Liver (tissue), 9 donors: ENCODE data around the gene RUNX1. TPM values are rescaled to one million over a fixed set of nuclear protein-coding genes. Genes with fewer than 3 reads are reported as not detected.

Source experiments
- DNase-seq: peaks from one replicate; pipeline ENCODE4 v3.0.0-alpha.2; 2017; ENCODE audit warnings: low spot score
- H3K27ac ChIP-seq, 2 donors: one replicate each; pipeline ENCODE4 v1.7.0; 2013; ENCODE audit warnings: inconsistent platforms in 2 of 2, low read length in 2 of 2, control low read depth in 1 of 2, low read depth in 1 of 2, mild to moderate bottlenecking in 1 of 2
- H3K27me3 ChIP-seq, 4 donors: one replicate each; pipeline versions ENCODE4 v1.6.1 to v1.7.0; 2013; ENCODE audit warnings: low read length in 3 of 4, inconsistent platforms in 1 of 4, mild to moderate bottlenecking in 1 of 4, moderate library complexity in 1 of 4; ENCODE audit not compliant: control insufficient read depth in 4 of 4, insufficient read depth in 4 of 4
- H3K36me3 ChIP-seq, 4 donors: one replicate each; pipeline versions ENCODE4 v1.6.1 to v1.7.0; 2013; ENCODE audit warnings: low read length in 3 of 4, mild to moderate bottlenecking in 3 of 4, low read depth in 1 of 4, moderate library complexity in 1 of 4; ENCODE audit not compliant: control insufficient read depth in 4 of 4, insufficient read depth in 3 of 4
- H3K4me1 ChIP-seq, 4 donors: one replicate each; pipeline versions ENCODE4 v1.6.1 to v1.7.0; 2013; ENCODE audit warnings: low read length in 3 of 4, mild to moderate bottlenecking in 3 of 4, moderate library complexity in 1 of 4; ENCODE audit not compliant: control insufficient read depth in 4 of 4, insufficient read depth in 4 of 4
- H3K4me3 ChIP-seq, 3 donors: one replicate each; pipeline versions ENCODE4 v1.6.1 to v1.7.0; 2013; ENCODE audit warnings: low read length in 3 of 3, control low read depth in 1 of 3, low read depth in 1 of 3, mild to moderate bottlenecking in 1 of 3
- H3K9ac ChIP-seq, 2 donors: one replicate each; pipeline ENCODE4 v1.7.0; 2013; ENCODE audit warnings: low read length in 2 of 2, mild to moderate bottlenecking in 2 of 2, moderate library complexity in 2 of 2, control low read depth in 1 of 2, low read depth in 1 of 2
- H3K9me3 ChIP-seq, 4 donors: one replicate each; pipeline versions ENCODE4 v1.6.1 to v1.7.0; 2013; ENCODE audit warnings: low read length in 3 of 4; ENCODE audit not compliant: control insufficient read depth in 4 of 4
- ATF3 ChIP-seq: IDR thresholded peaks from 2 replicates; pipeline ENCODE4 v1.6.1; 2016; ENCODE audit warnings: antibody characterized with exemption
- CTCF ChIP-seq: fragments of 150-350 bp; IDR thresholded peaks from 2 replicates; pipeline ENCODE4 v1.5.1; 2017; ENCODE audit warnings: improper control_type of control experiment, low read depth, low read length; ENCODE audit not compliant: missing input control
- EGR1 ChIP-seq, 2 donors: IDR thresholded peaks; 2 replicates each; pipeline ENCODE4 v1.6.1; 2016 to 2018; ENCODE audit warnings: antibody characterized with exemption in 2 of 2, low read depth in 2 of 2
- FOXA1 ChIP-seq: IDR thresholded peaks from 2 replicates; pipeline ENCODE4 v1.6.1; 2016; ENCODE audit warnings: antibody characterized with exemption
- FOXA2 ChIP-seq: IDR thresholded peaks from 2 replicates; pipeline ENCODE4 v1.6.1; 2016; ENCODE audit warnings: antibody characterized with exemption
- GABPA ChIP-seq, 2 donors: IDR thresholded peaks in 1 of 2; conservative IDR thresholded peaks in 1 of 2; 2 replicates each; pipeline ENCODE4 v1.6.1; 2016; ENCODE audit warnings: antibody characterized with exemption in 2 of 2, mild to moderate bottlenecking in 1 of 2, moderate library complexity in 1 of 2
- HNF4A ChIP-seq, 2 donors: conservative IDR thresholded peaks; 2 replicates each; pipeline ENCODE4 v1.6.1; 2016; ENCODE audit warnings: antibody characterized with exemption in 2 of 2, mild to moderate bottlenecking in 2 of 2
- HNF4G ChIP-seq: IDR thresholded peaks from 2 replicates; pipeline ENCODE4 v1.6.1; 2016; ENCODE audit warnings: antibody characterized with exemption
- JUND ChIP-seq, 2 donors: IDR thresholded peaks; 2 replicates each; pipeline ENCODE4 v1.6.1; 2016; ENCODE audit warnings: antibody characterized with exemption in 2 of 2
- MAX ChIP-seq: IDR thresholded peaks from 2 replicates; pipeline ENCODE4 v1.6.1; 2016; ENCODE audit warnings: antibody characterized with exemption
- NR2F2 ChIP-seq: IDR thresholded peaks from 2 replicates; pipeline ENCODE4 v1.6.1; 2016; ENCODE audit warnings: antibody characterized with exemption
- RAD21 ChIP-seq, 2 donors: IDR thresholded peaks; 2 replicates each; pipeline ENCODE4 v1.6.1; 2016; ENCODE audit warnings: antibody characterized with exemption in 2 of 2, mild to moderate bottlenecking in 2 of 2
- REST ChIP-seq: IDR thresholded peaks from 2 replicates; pipeline ENCODE4 v1.6.1; 2016; ENCODE audit warnings: antibody characterized with exemption, mild to moderate bottlenecking
- RXRA ChIP-seq, 2 donors: IDR thresholded peaks; 2 replicates each; pipeline ENCODE4 v1.6.1; 2017 to 2018; ENCODE audit warnings: antibody characterized with exemption in 2 of 2, mild to moderate bottlenecking in 1 of 2
- SP1 ChIP-seq: IDR thresholded peaks from 2 replicates; pipeline ENCODE4 v1.6.1; 2018; ENCODE audit warnings: antibody characterized with exemption, mild to moderate bottlenecking
- TAF1 ChIP-seq: conservative IDR thresholded peaks from 2 replicates; pipeline ENCODE4 v1.6.1; 2016; ENCODE audit warnings: antibody characterized with exemption, mild to moderate bottlenecking
- YY1 ChIP-seq: IDR thresholded peaks from 2 replicates; pipeline ENCODE4 v1.6.1; 2016; ENCODE audit warnings: antibody characterized with exemption, mild to moderate bottlenecking
- ZBTB33 ChIP-seq: IDR thresholded peaks from 2 replicates; pipeline ENCODE4 v1.6.1; 2016; ENCODE audit warnings: antibody characterized with exemption
- WGBS: extraction: QIAGEN DNeasy Blood & Tissue Kit; methylation state at CpG from one replicate; pipeline ENCODE4 v1.1.7; 2013; 5-methylcytosine and 5-hydroxymethylcytosine counted together
- polyA plus RNA-seq, 2 donors: library from polyadenylated mRNA; stranded (reverse) in 1 of 2; unstranded in 1 of 2; fragments of 200-250 nt in 1 of 2; fragments of >200 nt in 1 of 2; fragmentation: Nextera tagmentation in 1 of 2; extraction: Ambion mirVana in 1 of 2; gene quantifications; one replicate each; pipeline versions ENCODE4 v1.2.1 to v1.2.3, GENCODE V29; 2013 to 2015
- total RNA-seq, 2 donors: library from RNA; depleted of rRNA; stranded (reverse); fragments of >200 nt; gene quantifications; one replicate each; pipeline ENCODE4 v1.2.3, GENCODE V29; 2014
- donor health status: healthy.
- donor health status: healthy.
- donor health status: healthy.
- donor health status: healthy.
- donor health status: healthy.

RUNX1 gene
- total and polyA plus RNA-seq, 4 donors, result 0.98 to 7.2 (median 3.1) TPM

GRCh38 chr21:35041881-35042280, 7.2 kb downstream of the RUNX1 start:
- no peak for DNase-seq
- Histone ChIP-seq H3K27me3 (no peaks in the 10 kb centered on the region), H3K9me3 (no peaks in the 10 kb centered on the region), H3K9ac (no peak overlapping the region), H3K4me3 (no peak overlapping the region), H3K27ac (no peak overlapping the region), H3K4me1 (peaks cover 0 to 6% (median 5%) of the 10 kb centered on the region in 4 donors), H3K36me3 (no peaks in the 10 kb centered on the region)
- 89% methylated on average over 4 of the region's 4 CpGs for WGBS
- TF ChIP-seq TAF1 (no peak), GABPA (IDR thresholded peaks at IDR 0.05 in 1 of 2, conservative IDR thresholded peaks at IDR 0.05 in 1 of 2) (no peak), FOXA1 (no peak), HNF4A (conservative IDR thresholded peaks at IDR 0.05) (no peak), RAD21 (IDR thresholded peaks at IDR 0.05) (no peak), ZBTB33 (no peak), EGR1 (IDR thresholded peaks at IDR 0.05; ENCODE audit: low read depth in 2 of 2) (no peak), ATF3 (no peak), YY1 (no peak), NR2F2 (no peak), CTCF (no peak), FOXA2 (no peak), MAX (no peak), HNF4G (no peak)

- no peaks in the 10 kb centered on the region for H3K27me3 ChIP-seq
- no peak overlapping the region for H3K4me3 ChIP-seq
- H3K4me1 ChIP-seq, result peaks cover 0 to 6% (median 5%) of the 10 kb centered on the region in 4 donors
- DNase-seq, result no peak
- no peaks in the 10 kb centered on the region for H3K9me3 ChIP-seq
- no peak overlapping the region for H3K9ac ChIP-seq
- TF ChIP-seq MAX (no peak), TAF1 (no peak), RAD21 (IDR thresholded peaks at IDR 0.05) (no peak), EGR1 (IDR thresholded peaks at IDR 0.05; ENCODE audit: low read depth in 2 of 2) (no peak), CTCF (no peak), FOXA2 (no peak), NR2F2 (no peak), ATF3 (no peak), FOXA1 (no peak), HNF4A (conservative IDR thresholded peaks at IDR 0.05) (no peak), SP1 (no peak), HNF4G (no peak), YY1 (no peak), GABPA (IDR thresholded peaks at IDR 0.05 in 1 of 2, conservative IDR thresholded peaks at IDR 0.05 in 1 of 2) (no peak), REST (no peak), RXRA (IDR thresholded peaks at IDR 0.05) (no peak), ZBTB33 (no peak), JUND (IDR thresholded peaks at IDR 0.05) (no peak)
- WGBS, result 72% methylated on average over 5 of the region's 5 CpGs
- no peaks in the 10 kb centered on the region for H3K36me3 ChIP-seq
- no peak overlapping the region for H3K27ac ChIP-seq
Observed at GRCh38 chr21:35041122-35041521, 8.0 kb downstream of the RUNX1 start.
